Liver (tissue), 9 donors: ENCODE data around the gene CREBBP. TPM values are rescaled to one million over a fixed set of nuclear protein-coding genes. Genes with fewer than 3 reads are reported as not detected.

Source experiments
- DNase-seq: peaks from one replicate; pipeline ENCODE4 v3.0.0-alpha.2; 2017; ENCODE audit warnings: low spot score
- H3K27ac ChIP-seq, 2 donors: one replicate each; pipeline ENCODE4 v1.7.0; 2013; ENCODE audit warnings: inconsistent platforms in 2 of 2, low read length in 2 of 2, control low read depth in 1 of 2, low read depth in 1 of 2, mild to moderate bottlenecking in 1 of 2
- H3K27me3 ChIP-seq, 4 donors: one replicate each; pipeline versions ENCODE4 v1.6.1 to v1.7.0; 2013; ENCODE audit warnings: low read length in 3 of 4, inconsistent platforms in 1 of 4, mild to moderate bottlenecking in 1 of 4, moderate library complexity in 1 of 4; ENCODE audit not compliant: control insufficient read depth in 4 of 4, insufficient read depth in 4 of 4
- H3K36me3 ChIP-seq, 4 donors: one replicate each; pipeline versions ENCODE4 v1.6.1 to v1.7.0; 2013; ENCODE audit warnings: low read length in 3 of 4, mild to moderate bottlenecking in 3 of 4, low read depth in 1 of 4, moderate library complexity in 1 of 4; ENCODE audit not compliant: control insufficient read depth in 4 of 4, insufficient read depth in 3 of 4
- H3K4me1 ChIP-seq, 4 donors: one replicate each; pipeline versions ENCODE4 v1.6.1 to v1.7.0; 2013; ENCODE audit warnings: low read length in 3 of 4, mild to moderate bottlenecking in 3 of 4, moderate library complexity in 1 of 4; ENCODE audit not compliant: control insufficient read depth in 4 of 4, insufficient read depth in 4 of 4
- H3K4me3 ChIP-seq, 3 donors: one replicate each; pipeline versions ENCODE4 v1.6.1 to v1.7.0; 2013; ENCODE audit warnings: low read length in 3 of 3, control low read depth in 1 of 3, low read depth in 1 of 3, mild to moderate bottlenecking in 1 of 3
- H3K9ac ChIP-seq, 2 donors: one replicate each; pipeline ENCODE4 v1.7.0; 2013; ENCODE audit warnings: low read length in 2 of 2, mild to moderate bottlenecking in 2 of 2, moderate library complexity in 2 of 2, control low read depth in 1 of 2, low read depth in 1 of 2
- H3K9me3 ChIP-seq, 4 donors: one replicate each; pipeline versions ENCODE4 v1.6.1 to v1.7.0; 2013; ENCODE audit warnings: low read length in 3 of 4; ENCODE audit not compliant: control insufficient read depth in 4 of 4
- EGR1 ChIP-seq, 2 donors: IDR thresholded peaks; 2 replicates each; pipeline ENCODE4 v1.6.1; 2016 to 2018; ENCODE audit warnings: antibody characterized with exemption in 2 of 2, low read depth in 2 of 2
- FOXA1 ChIP-seq: IDR thresholded peaks from 2 replicates; pipeline ENCODE4 v1.6.1; 2016; ENCODE audit warnings: antibody characterized with exemption
- FOXA2 ChIP-seq: IDR thresholded peaks from 2 replicates; pipeline ENCODE4 v1.6.1; 2016; ENCODE audit warnings: antibody characterized with exemption
- GABPA ChIP-seq, 2 donors: IDR thresholded peaks in 1 of 2; conservative IDR thresholded peaks in 1 of 2; 2 replicates each; pipeline ENCODE4 v1.6.1; 2016; ENCODE audit warnings: antibody characterized with exemption in 2 of 2, mild to moderate bottlenecking in 1 of 2, moderate library complexity in 1 of 2
- HNF4A ChIP-seq, 2 donors: conservative IDR thresholded peaks; 2 replicates each; pipeline ENCODE4 v1.6.1; 2016; ENCODE audit warnings: antibody characterized with exemption in 2 of 2, mild to moderate bottlenecking in 2 of 2
- HNF4G ChIP-seq: IDR thresholded peaks from 2 replicates; pipeline ENCODE4 v1.6.1; 2016; ENCODE audit warnings: antibody characterized with exemption
- JUND ChIP-seq, 2 donors: IDR thresholded peaks; 2 replicates each; pipeline ENCODE4 v1.6.1; 2016; ENCODE audit warnings: antibody characterized with exemption in 2 of 2
- NR2F2 ChIP-seq: IDR thresholded peaks from 2 replicates; pipeline ENCODE4 v1.6.1; 2016; ENCODE audit warnings: antibody characterized with exemption
- RAD21 ChIP-seq, 2 donors: IDR thresholded peaks; 2 replicates each; pipeline ENCODE4 v1.6.1; 2016; ENCODE audit warnings: antibody characterized with exemption in 2 of 2, mild to moderate bottlenecking in 2 of 2
- RXRA ChIP-seq, 2 donors: IDR thresholded peaks; 2 replicates each; pipeline ENCODE4 v1.6.1; 2017 to 2018; ENCODE audit warnings: antibody characterized with exemption in 2 of 2, mild to moderate bottlenecking in 1 of 2
- SP1 ChIP-seq: IDR thresholded peaks from 2 replicates; pipeline ENCODE4 v1.6.1; 2018; ENCODE audit warnings: antibody characterized with exemption, mild to moderate bottlenecking
- TAF1 ChIP-seq: conservative IDR thresholded peaks from 2 replicates; pipeline ENCODE4 v1.6.1; 2016; ENCODE audit warnings: antibody characterized with exemption, mild to moderate bottlenecking
- YY1 ChIP-seq: IDR thresholded peaks from 2 replicates; pipeline ENCODE4 v1.6.1; 2016; ENCODE audit warnings: antibody characterized with exemption, mild to moderate bottlenecking
- WGBS: extraction: QIAGEN DNeasy Blood & Tissue Kit; methylation state at CpG from one replicate; pipeline ENCODE4 v1.1.7; 2013; 5-methylcytosine and 5-hydroxymethylcytosine counted together
- polyA plus RNA-seq, 2 donors: library from polyadenylated mRNA; stranded (reverse) in 1 of 2; unstranded in 1 of 2; fragments of 200-250 nt in 1 of 2; fragments of >200 nt in 1 of 2; fragmentation: Nextera tagmentation in 1 of 2; extraction: Ambion mirVana in 1 of 2; gene quantifications; one replicate each; pipeline versions ENCODE4 v1.2.1 to v1.2.3, GENCODE V29; 2013 to 2015
- total RNA-seq, 2 donors: library from RNA; depleted of rRNA; stranded (reverse); fragments of >200 nt; gene quantifications; one replicate each; pipeline ENCODE4 v1.2.3, GENCODE V29; 2014
- TF ChIP-seq, protein P1 (sequence below): IDR thresholded peaks from 2 replicates; pipeline ENCODE4 v1.6.1; 2016; ENCODE audit warnings: antibody characterized with exemption, mild to moderate bottlenecking
- TF ChIP-seq, protein P2 (sequence below): IDR thresholded peaks from 2 replicates; pipeline ENCODE4 v1.6.1; 2016; ENCODE audit warnings: antibody characterized with exemption
- TF ChIP-seq, protein P3 (sequence below): IDR thresholded peaks from 2 replicates; pipeline ENCODE4 v1.6.1; 2016; ENCODE audit warnings: antibody characterized with exemption
- TF ChIP-seq, protein P4 (sequence below): fragments of 150-350 bp; IDR thresholded peaks from 2 replicates; pipeline ENCODE4 v1.5.1; 2017; ENCODE audit warnings: improper control_type of control experiment, low read depth, low read length; ENCODE audit not compliant: missing input control
- TF ChIP-seq, protein P5 (sequence below): IDR thresholded peaks from 2 replicates; pipeline ENCODE4 v1.6.1; 2016; ENCODE audit warnings: antibody characterized with exemption
- donor health status: healthy.
- donor health status: healthy.
- donor health status: healthy.
- donor health status: healthy.
- donor health status: healthy.

Gene CREBBP
- total and polyA plus RNA-seq, 4 donors = 7.0 to 25.8 (median 19.5) TPM

DNA sequence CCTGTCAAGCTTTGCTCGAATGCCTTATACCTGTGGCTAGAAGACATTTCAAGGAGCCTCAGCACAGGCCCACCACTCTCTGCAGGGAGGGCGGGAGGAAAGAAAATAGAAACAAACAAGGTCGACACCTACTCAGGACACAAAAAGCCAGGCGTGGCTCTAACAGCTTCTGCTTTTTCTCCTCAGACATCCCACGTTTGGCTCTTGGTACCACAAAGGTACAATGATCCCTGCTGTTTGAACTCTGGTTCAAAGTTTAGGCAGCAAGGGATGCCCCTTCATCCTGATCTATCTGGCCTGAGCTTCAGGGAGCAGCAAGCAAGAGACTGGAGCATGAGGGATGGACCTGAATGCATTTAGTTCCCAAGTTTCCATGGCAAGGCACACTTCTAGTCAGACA, 57.1 kb downstream of the CREBBP start (continued):
- TF ChIP-seq SP1 = no peak
- no peak for TF ChIP-seq EGR1 (IDR thresholded peaks at IDR 0.05; ENCODE audit: low read depth in 2 of 2)

DNA sequence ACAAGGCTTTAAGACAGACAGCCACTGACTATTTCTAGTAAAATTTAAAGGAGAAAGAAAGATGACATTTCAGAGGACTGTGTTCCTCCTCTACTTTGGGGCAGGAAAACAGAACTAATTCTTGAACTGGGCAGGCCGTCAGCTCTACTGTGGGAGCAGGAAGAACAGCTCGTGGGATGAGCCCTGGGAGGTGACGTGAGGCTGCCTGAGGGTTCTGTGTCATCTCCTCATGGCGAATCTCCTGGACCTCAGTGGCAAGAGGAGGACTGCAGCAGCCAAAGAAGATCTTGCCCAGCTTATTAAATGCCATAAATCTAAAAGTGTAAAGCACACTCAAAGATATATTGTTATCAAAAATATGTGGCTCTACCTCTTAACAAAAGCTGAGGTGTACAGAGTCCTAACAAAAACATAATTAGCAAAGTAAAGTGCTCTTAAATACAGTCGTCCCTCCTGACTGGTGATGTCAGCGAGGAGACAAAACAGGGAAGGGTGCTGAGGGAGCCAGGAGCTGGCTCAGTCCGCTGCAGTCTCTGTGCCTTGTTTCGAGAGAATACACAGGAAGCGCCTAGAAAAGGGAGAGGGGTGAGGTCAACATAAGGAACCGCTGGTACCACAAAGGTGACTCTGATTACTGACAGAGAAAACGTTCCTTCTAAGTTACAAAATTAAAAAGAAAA, 58.0 kb downstream of the CREBBP start:
- DNase-seq = no peak
- no peak overlapping the region for H3K9ac ChIP-seq
- 70% methylated on average over 11 of the region's 11 CpGs for WGBS
- no peaks in the 10 kb centered on the region for H3K9me3 ChIP-seq
- H3K36me3 ChIP-seq = no peaks in the 10 kb centered on the region
- no peak overlapping the region for H3K27ac ChIP-seq
- H3K4me1 ChIP-seq = peaks cover 12 to 59% (median 48%) of the 10 kb centered on the region in 4 donors
- no peaks in the 10 kb centered on the region for H3K27me3 ChIP-seq
- H3K4me3 ChIP-seq = no peak overlapping the region
- TF ChIP-seq JUND (IDR thresholded peaks at IDR 0.05) (no peak), TAF1 (no peak), RXRA (IDR thresholded peaks at IDR 0.05) (no peak), GABPA (IDR thresholded peaks at IDR 0.05 in 1 of 2, conservative IDR thresholded peaks at IDR 0.05 in 1 of 2) (no peak), YY1 (no peak), FOXA2 (no peak), RAD21 (IDR thresholded peaks at IDR 0.05) (no peak), SP1 (no peak), EGR1 (IDR thresholded peaks at IDR 0.05; ENCODE audit: low read depth in 2 of 2) (no peak), NR2F2 (no peak), HNF4G (no peak), FOXA1 (no peak), HNF4A (conservative IDR thresholded peaks at IDR 0.05) (no peak)
- TF ChIP-seq, protein P1, sequence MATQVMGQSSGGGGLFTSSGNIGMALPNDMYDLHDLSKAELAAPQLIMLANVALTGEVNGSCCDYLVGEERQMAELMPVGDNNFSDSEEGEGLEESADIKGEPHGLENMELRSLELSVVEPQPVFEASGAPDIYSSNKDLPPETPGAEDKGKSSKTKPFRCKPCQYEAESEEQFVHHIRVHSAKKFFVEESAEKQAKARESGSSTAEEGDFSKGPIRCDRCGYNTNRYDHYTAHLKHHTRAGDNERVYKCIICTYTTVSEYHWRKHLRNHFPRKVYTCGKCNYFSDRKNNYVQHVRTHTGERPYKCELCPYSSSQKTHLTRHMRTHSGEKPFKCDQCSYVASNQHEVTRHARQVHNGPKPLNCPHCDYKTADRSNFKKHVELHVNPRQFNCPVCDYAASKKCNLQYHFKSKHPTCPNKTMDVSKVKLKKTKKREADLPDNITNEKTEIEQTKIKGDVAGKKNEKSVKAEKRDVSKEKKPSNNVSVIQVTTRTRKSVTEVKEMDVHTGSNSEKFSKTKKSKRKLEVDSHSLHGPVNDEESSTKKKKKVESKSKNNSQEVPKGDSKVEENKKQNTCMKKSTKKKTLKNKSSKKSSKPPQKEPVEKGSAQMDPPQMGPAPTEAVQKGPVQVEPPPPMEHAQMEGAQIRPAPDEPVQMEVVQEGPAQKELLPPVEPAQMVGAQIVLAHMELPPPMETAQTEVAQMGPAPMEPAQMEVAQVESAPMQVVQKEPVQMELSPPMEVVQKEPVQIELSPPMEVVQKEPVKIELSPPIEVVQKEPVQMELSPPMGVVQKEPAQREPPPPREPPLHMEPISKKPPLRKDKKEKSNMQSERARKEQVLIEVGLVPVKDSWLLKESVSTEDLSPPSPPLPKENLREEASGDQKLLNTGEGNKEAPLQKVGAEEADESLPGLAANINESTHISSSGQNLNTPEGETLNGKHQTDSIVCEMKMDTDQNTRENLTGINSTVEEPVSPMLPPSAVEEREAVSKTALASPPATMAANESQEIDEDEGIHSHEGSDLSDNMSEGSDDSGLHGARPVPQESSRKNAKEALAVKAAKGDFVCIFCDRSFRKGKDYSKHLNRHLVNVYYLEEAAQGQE = no peak
- TF ChIP-seq, protein P2, sequence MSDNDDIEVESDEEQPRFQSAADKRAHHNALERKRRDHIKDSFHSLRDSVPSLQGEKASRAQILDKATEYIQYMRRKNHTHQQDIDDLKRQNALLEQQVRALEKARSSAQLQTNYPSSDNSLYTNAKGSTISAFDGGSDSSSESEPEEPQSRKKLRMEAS = no peak
- TF ChIP-seq, protein P3, sequence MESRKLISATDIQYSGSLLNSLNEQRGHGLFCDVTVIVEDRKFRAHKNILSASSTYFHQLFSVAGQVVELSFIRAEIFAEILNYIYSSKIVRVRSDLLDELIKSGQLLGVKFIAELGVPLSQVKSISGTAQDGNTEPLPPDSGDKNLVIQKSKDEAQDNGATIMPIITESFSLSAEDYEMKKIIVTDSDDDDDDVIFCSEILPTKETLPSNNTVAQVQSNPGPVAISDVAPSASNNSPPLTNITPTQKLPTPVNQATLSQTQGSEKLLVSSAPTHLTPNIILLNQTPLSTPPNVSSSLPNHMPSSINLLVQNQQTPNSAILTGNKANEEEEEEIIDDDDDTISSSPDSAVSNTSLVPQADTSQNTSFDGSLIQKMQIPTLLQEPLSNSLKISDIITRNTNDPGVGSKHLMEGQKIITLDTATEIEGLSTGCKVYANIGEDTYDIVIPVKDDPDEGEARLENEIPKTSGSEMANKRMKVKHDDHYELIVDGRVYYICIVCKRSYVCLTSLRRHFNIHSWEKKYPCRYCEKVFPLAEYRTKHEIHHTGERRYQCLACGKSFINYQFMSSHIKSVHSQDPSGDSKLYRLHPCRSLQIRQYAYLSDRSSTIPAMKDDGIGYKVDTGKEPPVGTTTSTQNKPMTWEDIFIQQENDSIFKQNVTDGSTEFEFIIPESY = no peak
- TF ChIP-seq, protein P4, sequence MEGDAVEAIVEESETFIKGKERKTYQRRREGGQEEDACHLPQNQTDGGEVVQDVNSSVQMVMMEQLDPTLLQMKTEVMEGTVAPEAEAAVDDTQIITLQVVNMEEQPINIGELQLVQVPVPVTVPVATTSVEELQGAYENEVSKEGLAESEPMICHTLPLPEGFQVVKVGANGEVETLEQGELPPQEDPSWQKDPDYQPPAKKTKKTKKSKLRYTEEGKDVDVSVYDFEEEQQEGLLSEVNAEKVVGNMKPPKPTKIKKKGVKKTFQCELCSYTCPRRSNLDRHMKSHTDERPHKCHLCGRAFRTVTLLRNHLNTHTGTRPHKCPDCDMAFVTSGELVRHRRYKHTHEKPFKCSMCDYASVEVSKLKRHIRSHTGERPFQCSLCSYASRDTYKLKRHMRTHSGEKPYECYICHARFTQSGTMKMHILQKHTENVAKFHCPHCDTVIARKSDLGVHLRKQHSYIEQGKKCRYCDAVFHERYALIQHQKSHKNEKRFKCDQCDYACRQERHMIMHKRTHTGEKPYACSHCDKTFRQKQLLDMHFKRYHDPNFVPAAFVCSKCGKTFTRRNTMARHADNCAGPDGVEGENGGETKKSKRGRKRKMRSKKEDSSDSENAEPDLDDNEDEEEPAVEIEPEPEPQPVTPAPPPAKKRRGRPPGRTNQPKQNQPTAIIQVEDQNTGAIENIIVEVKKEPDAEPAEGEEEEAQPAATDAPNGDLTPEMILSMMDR = no peak
- TF ChIP-seq, protein P5, sequence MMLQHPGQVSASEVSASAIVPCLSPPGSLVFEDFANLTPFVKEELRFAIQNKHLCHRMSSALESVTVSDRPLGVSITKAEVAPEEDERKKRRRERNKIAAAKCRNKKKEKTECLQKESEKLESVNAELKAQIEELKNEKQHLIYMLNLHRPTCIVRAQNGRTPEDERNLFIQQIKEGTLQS = no peak
